Activated CD8-positive, alpha-beta memory T cell treated with anti-CD3 and anti-CD28 coated beads, Interleukin-2, amount 10 ng/mL, durations not matched to agents 7 days and 5 days (primary cell): ENCODE results near the gene STARD3NL. TPM values are rescaled to one million over a fixed set of nuclear protein-coding genes. Genes with fewer than 3 reads are reported as not detected.
"Not testable (repeated sequence)": the region's sequence is repeated elsewhere in the genome, so short reads cannot be mapped to it uniquely, and the experiment has no call there.

Experiments
- ATAC-seq: fragments of 150-1000 bp; cut with Tn5 transposase; one replicate; pipeline ENCODE4 v1.10.0; 2021; ENCODE audit warnings: moderate library complexity
- CTCF ChIA-PET: fragments of 350-600 bp; sonication (Branson Sonifier 250); formaldehyde crosslinking; loops from one replicate; lab custom pipeline; 2021; ENCODE audit warnings: antibody characterized with exemption; lab: Charles Lee
- DNase-seq: peaks from one replicate; pipeline ENCODE4 v3.0.0-alpha.2; 2020
- H3K27ac Mint-ChIP-seq: one replicate; pipeline ENCODE4 v1.8.0; 2021; ENCODE audit warnings: mild to moderate bottlenecking, mixed read lengths
- H3K27me3 Mint-ChIP-seq: one replicate; pipeline ENCODE4 v1.8.0; 2021; ENCODE audit warnings: mixed read lengths
- H3K36me3 Mint-ChIP-seq: one replicate; pipeline ENCODE4 v1.8.0; 2021; ENCODE audit warnings: mild to moderate bottlenecking, mixed read lengths
- H3K4me1 Mint-ChIP-seq: one replicate; pipeline ENCODE4 v1.8.0; 2021; ENCODE audit warnings: mixed read lengths
- H3K4me3 Mint-ChIP-seq: one replicate; pipeline ENCODE4 v1.8.0; 2021; ENCODE audit warnings: mild to moderate bottlenecking, moderate library complexity, mixed read lengths
- H3K9me3 Mint-ChIP-seq: one replicate; pipeline ENCODE4 v1.8.0; 2022; ENCODE audit warnings: low read depth, mixed read lengths
- total RNA-seq, 2 experiments: library from RNA; stranded (reverse); gene quantifications; one replicate each; pipeline ENCODE4 v1.2.3, GENCODE V29; 2021

The STARD3NL gene
- total RNA-seq, 2 experiments from 2014 or later: 31.9 to 40.0 TPM

- Mint-ChIP-seq H3K4me1 (peaks cover 15% of the 10 kb centered on the region), H3K27ac (peak overlapping the region; percentile 83), H3K36me3 (peaks cover 42% of the 10 kb centered on the region), H3K27me3 (no peaks in the 10 kb centered on the region), H3K4me3 (peak overlapping the region; percentile 71), H3K9me3 (no peaks in the 10 kb centered on the region)
- no peak for DNase-seq
- CTCF ChIA-PET: no interaction called here
- peak; percentile 38 for ATAC-seq
Measured at GRCh38 chr7:38262545-38262944, 84.5 kb downstream of the STARD3NL start.

DNA sequence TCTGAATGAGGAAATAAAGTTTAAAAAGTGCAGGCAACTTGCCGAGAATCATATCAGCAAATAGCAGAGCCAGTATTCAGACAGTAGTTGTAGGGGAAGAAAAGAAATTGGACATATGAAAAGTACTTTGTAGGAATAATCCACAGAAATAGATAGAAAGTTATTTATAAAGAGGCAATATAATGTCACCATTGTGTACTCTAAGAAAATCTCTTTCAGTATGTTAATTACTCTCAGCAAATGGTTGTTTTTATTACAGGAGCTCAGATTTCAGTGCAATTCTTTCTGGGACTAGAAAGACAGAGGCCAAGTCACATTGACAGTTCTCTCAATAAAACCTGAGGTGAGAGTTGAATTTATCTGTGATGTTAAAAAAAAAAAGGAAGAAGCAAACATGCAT, 85.2 kb downstream of the STARD3NL start:
- not testable (repeated sequence) for H3K9me3 Mint-ChIP-seq

DNA sequence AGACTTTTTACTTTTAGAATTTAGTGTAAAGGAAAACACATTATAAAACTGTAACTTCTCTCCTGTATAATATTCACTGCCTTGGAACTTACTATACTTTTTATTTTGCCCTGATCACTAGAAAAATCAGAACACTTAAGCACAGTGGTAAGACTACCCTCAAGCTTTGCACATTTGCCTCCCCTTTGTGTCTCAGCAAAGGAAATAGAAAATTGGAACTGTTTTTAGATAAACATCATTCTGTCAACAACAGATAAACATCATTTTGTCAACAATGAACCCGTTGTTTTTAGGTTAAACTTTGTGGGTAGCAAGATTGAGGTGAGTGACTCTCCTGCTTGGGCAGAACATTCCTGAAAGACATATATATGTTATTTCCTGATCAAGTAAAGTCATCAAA, 86.6 kb downstream of the STARD3NL start:
- H3K36me3 Mint-ChIP-seq: peaks cover 41% of the 10 kb centered on the region
- H3K9me3 Mint-ChIP-seq, H3K27me3 Mint-ChIP-seq, H3K4me1 Mint-ChIP-seq, CTCF ChIA-PET, DNase-seq: not testable (repeated sequence)
- H3K27ac Mint-ChIP-seq: peak overlapping the region; percentile 77
- H3K4me3 Mint-ChIP-seq: peak overlapping the region; percentile 71
- peak; percentile 18 for ATAC-seq

More for the DNA sequence above, 85.2 kb downstream of the STARD3NL start:
- H3K4me3 Mint-ChIP-seq: peak overlapping the region; percentile 71
- peak overlapping the region; percentile 83 for H3K27ac Mint-ChIP-seq
- DNase-seq, H3K27me3 Mint-ChIP-seq, ATAC-seq, CTCF ChIA-PET: not testable (repeated sequence)
- peaks cover 44% of the 10 kb centered on the region for H3K36me3 Mint-ChIP-seq
- peaks cover 15% of the 10 kb centered on the region for H3K4me1 Mint-ChIP-seq

DNA sequence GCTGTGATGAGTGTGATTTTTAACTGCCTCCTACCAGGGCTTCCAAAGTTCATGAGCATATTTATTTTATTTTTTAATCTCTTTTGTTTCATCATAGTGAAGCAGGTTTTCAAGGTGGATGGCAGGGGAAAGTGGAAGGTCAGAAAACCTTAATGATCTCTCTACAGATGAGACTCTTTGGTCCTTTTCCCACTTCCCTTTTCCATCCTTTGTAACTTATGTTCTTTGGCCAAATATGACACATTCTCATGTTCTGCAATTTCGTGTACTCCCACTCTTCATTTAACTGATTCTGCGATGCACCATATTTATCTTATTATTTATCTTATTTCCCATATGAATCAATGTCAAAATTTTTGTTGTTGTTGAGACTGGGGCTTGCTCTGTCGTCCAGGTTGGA, 87.9 kb downstream of the STARD3NL start:
- CTCF ChIA-PET, H3K9me3 Mint-ChIP-seq, H3K27me3 Mint-ChIP-seq, ATAC-seq, DNase-seq, H3K4me1 Mint-ChIP-seq: not testable (repeated sequence)
- H3K27ac Mint-ChIP-seq: peak overlapping the region; percentile 81
- H3K36me3 Mint-ChIP-seq: peaks cover 37% of the 10 kb centered on the region
- H3K4me3 Mint-ChIP-seq: peak overlapping the region; percentile 72

GRCh38 chr7:38269704-38270346, 91.8 kb downstream of the STARD3NL start:
- Mint-ChIP-seq H3K4me3 (peak overlapping the region; percentile 42), H3K36me3 (peaks cover 19% of the 10 kb centered on the region)
- DNase-seq, H3K4me1 Mint-ChIP-seq, CTCF ChIA-PET, H3K27me3 Mint-ChIP-seq, H3K27ac Mint-ChIP-seq, H3K9me3 Mint-ChIP-seq, ATAC-seq: not testable (repeated sequence)

- H3K27me3 Mint-ChIP-seq, DNase-seq, H3K27ac Mint-ChIP-seq, CTCF ChIA-PET, H3K9me3 Mint-ChIP-seq, H3K4me1 Mint-ChIP-seq, ATAC-seq, H3K4me3 Mint-ChIP-seq: not testable (repeated sequence)
- H3K36me3 Mint-ChIP-seq: peaks cover 17% of the 10 kb centered on the region
Measured at GRCh38 chr7:38270405-38270804, 92.4 kb downstream of the STARD3NL start.

GRCh38 chr7:38273286-38273995, 95.4 kb downstream of the STARD3NL start, which contains the start of gene TARP:
Gene TARP, minus strand, starts transcription at chr7:38273636.
- H3K4me3 Mint-ChIP-seq: peak within 1 kb of the TSS; percentile 72
- no peak for ATAC-seq
- no peak for DNase-seq
- H3K27me3 Mint-ChIP-seq: no peaks in the 10 kb centered on the region
- peak within 1 kb of the TSS; percentile 71 for H3K27ac Mint-ChIP-seq
- no peaks in the 10 kb centered on the region for H3K9me3 Mint-ChIP-seq
- peaks cover 9% of the 10 kb centered on the region for H3K36me3 Mint-ChIP-seq
- no peaks in the 10 kb centered on the region for H3K4me1 Mint-ChIP-seq
- CTCF ChIA-PET: interaction anchor here (1.1 kb wide), 2 partner anchors 27 to 63 kb away, joined by 3 read pairs; no protein-coding TSS in a partner anchor

- ATAC-seq: peak; percentile 42
- peak overlapping the region; percentile 70 for H3K4me3 Mint-ChIP-seq
- H3K4me1 Mint-ChIP-seq: no peaks in the 10 kb centered on the region
- CTCF ChIA-PET: interaction anchor here (1.8 kb wide), 1 partner anchor 27 kb away, joined by 4 read pairs; no protein-coding TSS in a partner anchor
- H3K27ac Mint-ChIP-seq: no peak overlapping the region
- DNase-seq: no peak
- H3K36me3 Mint-ChIP-seq: peaks cover 5% of the 10 kb centered on the region
- no peaks in the 10 kb centered on the region for H3K27me3 Mint-ChIP-seq
- no peaks in the 10 kb centered on the region for H3K9me3 Mint-ChIP-seq
Measured at GRCh38 chr7:38274486-38274885, 96.4 kb downstream of the STARD3NL start.

DNA sequence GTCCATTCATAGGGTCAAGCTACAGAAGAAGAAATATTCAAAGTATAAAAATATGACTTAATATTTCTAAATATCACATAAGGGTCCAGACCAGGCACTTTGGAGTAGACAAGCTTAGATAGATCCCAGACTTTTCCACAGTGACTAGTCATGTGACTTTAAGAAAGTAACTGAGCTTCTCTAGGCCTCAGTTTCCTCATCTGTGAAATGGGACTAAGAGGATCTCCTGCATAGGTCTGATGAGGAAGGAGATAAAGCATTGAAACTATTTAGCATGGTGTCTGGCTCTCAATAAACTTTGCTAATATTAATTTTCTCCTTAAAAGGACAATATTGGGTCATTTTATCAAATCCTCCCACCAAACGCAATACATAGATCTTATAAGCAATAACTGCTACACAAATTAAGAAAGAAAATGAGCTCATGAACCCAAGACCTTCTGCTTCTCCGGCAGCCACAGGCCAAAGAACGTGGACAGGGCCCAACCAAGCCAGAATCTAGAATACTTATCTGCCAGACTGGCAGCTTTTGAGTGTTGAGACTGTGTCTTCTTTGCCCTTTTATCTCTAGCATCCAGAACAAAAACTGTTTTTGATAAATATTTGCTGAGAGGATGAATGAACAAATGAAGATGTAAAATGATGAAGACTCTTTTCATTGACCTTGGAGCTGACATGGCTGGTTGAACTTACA, 97.0 kb downstream of the STARD3NL start:
- H3K4me3 Mint-ChIP-seq: peak overlapping the region; percentile 70
- no peaks in the 10 kb centered on the region for H3K27me3 Mint-ChIP-seq
- H3K36me3 Mint-ChIP-seq: peaks cover 5% of the 10 kb centered on the region
- ATAC-seq (no peak), DNase-seq (no peak)
- no peaks in the 10 kb centered on the region for H3K4me1 Mint-ChIP-seq
- H3K27ac Mint-ChIP-seq: peak overlapping the region; percentile 59
- no peaks in the 10 kb centered on the region for H3K9me3 Mint-ChIP-seq
- CTCF ChIA-PET: interaction anchor here (1.8 kb wide), 1 partner anchor 26 kb away, joined by 4 read pairs; no protein-coding TSS in a partner anchor

- no peaks in the 10 kb centered on the region for H3K27me3 Mint-ChIP-seq
- no peaks in the 10 kb centered on the region for H3K9me3 Mint-ChIP-seq
- H3K4me3 Mint-ChIP-seq: peak overlapping the region; percentile 70
- peak overlapping the region; percentile 68 for H3K27ac Mint-ChIP-seq
- peaks cover 4% of the 10 kb centered on the region for H3K36me3 Mint-ChIP-seq
- CTCF ChIA-PET: interaction anchor here (0.9 to 1.8 kb wide), 3 partner anchors 25 to 69 kb away, joined by 3 to 4 read pairs (median 3); no protein-coding TSS in a partner anchor
- DNase-seq: no peak
- ATAC-seq: no peak
- no peaks in the 10 kb centered on the region for H3K4me1 Mint-ChIP-seq
Measured at GRCh38 chr7:38276096-38276877, 98.2 kb downstream of the STARD3NL start.

GRCh38 chr7:38280000-38280399, 102.0 kb downstream of the STARD3NL start:
- no peak for DNase-seq
- no peak overlapping the region for H3K4me3 Mint-ChIP-seq
- no peaks in the 10 kb centered on the region for H3K4me1 Mint-ChIP-seq
- H3K36me3 Mint-ChIP-seq: peaks cover 2% of the 10 kb centered on the region
- no peaks in the 10 kb centered on the region for H3K9me3 Mint-ChIP-seq
- no peaks in the 10 kb centered on the region for H3K27me3 Mint-ChIP-seq
- ATAC-seq: no peak
- no peak overlapping the region for H3K27ac Mint-ChIP-seq
- CTCF ChIA-PET: no interaction called here
